Mesendoderm (in vitro differentiated cells): ENCODE data around the gene SIGLEC14. TPM values are rescaled to one million over a fixed set of nuclear protein-coding genes. Genes with fewer than 3 reads are reported as not detected.

Experiments
- DNase-seq: peaks from one replicate; pipeline ENCODE4 v3.0.0; 2013
- H2AK5ac ChIP-seq: 2 replicates; pipeline ENCODE4 v1.6.1; 2013; ENCODE audit warnings: low read length, inconsistent platforms
- H2BK120ac ChIP-seq: 2 replicates; pipeline ENCODE4 v1.6.1; 2013; ENCODE audit warnings: low read depth, mild to moderate bottlenecking, low read length, moderate library complexity, mixed read lengths
- H2BK15ac ChIP-seq: replicated peaks from 2 replicates; pipeline ENCODE4 v1.6.1; 2013; ENCODE audit warnings: low read depth, mild to moderate bottlenecking, moderate library complexity
- H2BK5ac ChIP-seq: 2 replicates; pipeline ENCODE4 v1.6.1; 2013; ENCODE audit warnings: low read length, inconsistent platforms
- H3K18ac ChIP-seq: 2 replicates; pipeline ENCODE4 v1.6.1; 2013; ENCODE audit warnings: mild to moderate bottlenecking, low read length, mixed read lengths
- H3K23ac ChIP-seq: one replicate; pipeline ENCODE4 v1.6.1; 2013; ENCODE audit warnings: low read length
- H3K27ac ChIP-seq: 2 replicates; pipeline ENCODE4 v1.5.1; 2013; ENCODE audit warnings: low read depth, mild to moderate bottlenecking, inconsistent platforms, low read length, moderate library complexity
- H3K27me3 ChIP-seq: 2 replicates; pipeline ENCODE4 v1.6.1; 2013; ENCODE audit warnings: low read length, control low read depth, mild to moderate bottlenecking, inconsistent platforms; ENCODE audit not compliant: insufficient read depth, poor library complexity
- H3K36me3 ChIP-seq: 2 replicates; pipeline ENCODE4 v1.6.1; 2013; ENCODE audit warnings: low read length, inconsistent platforms; ENCODE audit not compliant: control insufficient read depth, insufficient read depth
- H3K4ac ChIP-seq: one replicate; pipeline ENCODE4 v1.6.1; 2013; ENCODE audit warnings: low read depth, mild to moderate bottlenecking, low read length, moderate library complexity
- H3K4me1 ChIP-seq: 2 replicates; pipeline ENCODE4 v1.6.1; 2013; ENCODE audit warnings: low read depth, low read length, inconsistent platforms; ENCODE audit not compliant: control insufficient read depth
- H3K4me2 ChIP-seq: 2 replicates; pipeline ENCODE4 v1.6.1; 2013; ENCODE audit warnings: low read length
- H3K4me3 ChIP-seq: 2 replicates; pipeline ENCODE4 v1.5.1; 2013; ENCODE audit warnings: mild to moderate bottlenecking, low read length
- H3K56ac ChIP-seq: one replicate; pipeline ENCODE4 v1.6.1; 2013; ENCODE audit warnings: low read length
- H3K79me1 ChIP-seq: 2 replicates; pipeline ENCODE4 v1.6.1; 2013; ENCODE audit warnings: low read length, inconsistent platforms
- H3K79me2 ChIP-seq: 2 replicates; pipeline ENCODE4 v1.6.1; 2013; ENCODE audit warnings: mild to moderate bottlenecking, low read length; ENCODE audit not compliant: control insufficient read depth, insufficient read depth
- H3K9ac ChIP-seq: 2 replicates; pipeline ENCODE4 v1.6.1; 2013; ENCODE audit warnings: low read length, inconsistent platforms
- H4K5ac ChIP-seq: one replicate; pipeline ENCODE4 v1.6.1; 2013; ENCODE audit warnings: low read length
- H4K8ac ChIP-seq: one replicate; pipeline ENCODE4 v1.6.1; 2013; ENCODE audit warnings: low read depth, mild to moderate bottlenecking, control low read depth, low read length, moderate library complexity
- WGBS: extraction: QIAGEN DNeasy Blood & Tissue Kit; methylation state at CpG from one replicate; pipeline ENCODE4 v1.1.7; 2013; ENCODE audit warnings: low lambda C conversion rate, missing lambda C conversion rate; ENCODE audit not compliant: insufficient coverage; ENCODE audit errors: extremely low coverage; 5-methylcytosine and 5-hydroxymethylcytosine counted together
- small RNA-seq: library from polyadenylated mRNA; stranded (forward); fragments of <200 nt; extraction: miRNeasy Mini kit (QIAGEN cat#:217004); gene quantifications from one replicate; pipeline ENCODE3, GENCODE V24; 2013; ENCODE audit not compliant: insufficient read depth

Gene SIGLEC14

DNA sequence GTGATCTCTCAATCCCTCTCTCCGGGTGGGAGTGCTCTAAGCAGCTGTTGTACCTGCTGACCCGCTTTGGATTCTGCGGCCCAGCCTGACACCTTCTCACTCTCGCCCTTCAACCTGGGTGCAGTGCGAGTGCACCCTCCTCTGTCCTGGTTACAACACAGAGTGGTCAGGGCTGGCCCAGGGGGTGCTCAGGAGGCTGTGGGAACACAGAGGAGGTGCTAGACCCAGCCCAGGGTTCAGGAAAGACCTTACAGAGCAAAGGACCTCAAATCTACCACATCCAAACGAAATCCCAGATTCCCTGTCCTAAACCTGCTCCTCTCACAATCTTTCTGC is 51.9 kb downstream of the SIGLEC14 start:
- Histone ChIP-seq H3K9ac (peak overlapping the region; percentile 18), H2BK15ac (no peak overlapping the region), H3K79me2 (no peaks in the 10 kb centered on the region), H4K8ac (no peak overlapping the region), H2BK5ac (no peak overlapping the region), H3K79me1 (no peaks in the 10 kb centered on the region), H3K4me1 (no peaks in the 10 kb centered on the region), H3K18ac (no peak overlapping the region), H4K5ac (no peak overlapping the region), H3K27ac (no peak overlapping the region), H3K23ac (no peak overlapping the region), H3K4me3 (peak overlapping the region; percentile 1), H3K27me3 (no peaks in the 10 kb centered on the region), H3K56ac (peak overlapping the region; percentile 78), H2BK120ac (no peak overlapping the region), H3K4me2 (peak overlapping the region; percentile 10), H3K4ac (no peak overlapping the region), H3K36me3 (no peaks in the 10 kb centered on the region), H2AK5ac (no peak overlapping the region)
- no CpG with 5 or more reads among the region's 6 CpGs for WGBS
- DNase-seq = no peak

DNA sequence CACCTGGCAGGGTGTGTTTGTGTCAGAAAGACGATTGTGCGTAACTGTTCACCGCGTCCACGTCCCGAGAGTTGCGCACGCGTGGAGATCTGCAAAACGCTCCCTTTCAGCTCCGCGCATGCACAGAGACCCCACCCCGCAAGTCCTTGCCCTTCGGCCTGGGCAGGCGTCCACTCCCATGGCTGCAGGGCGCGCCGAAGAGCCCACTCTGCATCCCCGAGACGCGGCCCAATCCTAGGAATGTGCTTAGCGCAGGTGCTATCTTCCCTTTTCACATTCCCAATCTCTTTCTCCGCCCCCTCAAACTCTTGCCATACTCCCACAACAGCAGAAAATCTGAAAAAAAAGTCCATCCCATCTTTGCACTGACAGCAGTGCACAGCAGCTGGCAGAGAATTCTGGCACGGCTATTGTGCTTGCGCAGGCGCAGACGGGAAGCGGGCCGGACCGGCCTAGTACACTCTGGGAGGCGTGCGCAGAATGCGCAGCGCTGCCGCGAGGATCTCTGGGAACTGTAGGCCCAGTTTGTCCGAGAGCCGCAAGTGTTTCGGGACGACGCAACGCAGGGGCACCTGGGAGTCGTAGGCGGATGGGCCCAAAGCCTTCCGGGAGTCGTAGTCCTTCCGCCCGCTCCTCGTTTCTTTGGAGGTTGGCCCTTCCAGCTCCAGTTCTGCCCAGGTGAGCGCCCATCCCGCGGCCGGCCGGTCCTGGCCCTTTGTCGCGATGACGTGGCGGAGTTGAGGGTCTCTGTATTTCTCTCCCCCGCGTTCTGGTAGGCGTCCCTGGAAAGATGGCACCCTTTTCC is 52.5 kb downstream of the SIGLEC14 start:
- Histone ChIP-seq H3K4me1 (no peaks in the 10 kb centered on the region), H2BK5ac (no peak overlapping the region), H4K8ac (no peak overlapping the region), H4K5ac (no peak overlapping the region), H3K27ac (no peak overlapping the region), H3K27me3 (no peaks in the 10 kb centered on the region), H3K56ac (peak overlapping the region; percentile 78), H3K36me3 (no peaks in the 10 kb centered on the region), H3K79me1 (no peaks in the 10 kb centered on the region), H3K23ac (no peak overlapping the region), H2BK15ac (no peak overlapping the region), H3K4ac (no peak overlapping the region), H3K18ac (no peak overlapping the region), H2AK5ac (no peak overlapping the region), H3K4me3 (peak overlapping the region; percentile 76), H3K9ac (peak overlapping the region; percentile 75), H3K79me2 (no peaks in the 10 kb centered on the region), H2BK120ac (no peak overlapping the region), H3K4me2 (peak overlapping the region; percentile 99)
- peak; percentile 98 for DNase-seq
- WGBS = no CpG with 5 or more reads among the region's 61 CpGs

DNA sequence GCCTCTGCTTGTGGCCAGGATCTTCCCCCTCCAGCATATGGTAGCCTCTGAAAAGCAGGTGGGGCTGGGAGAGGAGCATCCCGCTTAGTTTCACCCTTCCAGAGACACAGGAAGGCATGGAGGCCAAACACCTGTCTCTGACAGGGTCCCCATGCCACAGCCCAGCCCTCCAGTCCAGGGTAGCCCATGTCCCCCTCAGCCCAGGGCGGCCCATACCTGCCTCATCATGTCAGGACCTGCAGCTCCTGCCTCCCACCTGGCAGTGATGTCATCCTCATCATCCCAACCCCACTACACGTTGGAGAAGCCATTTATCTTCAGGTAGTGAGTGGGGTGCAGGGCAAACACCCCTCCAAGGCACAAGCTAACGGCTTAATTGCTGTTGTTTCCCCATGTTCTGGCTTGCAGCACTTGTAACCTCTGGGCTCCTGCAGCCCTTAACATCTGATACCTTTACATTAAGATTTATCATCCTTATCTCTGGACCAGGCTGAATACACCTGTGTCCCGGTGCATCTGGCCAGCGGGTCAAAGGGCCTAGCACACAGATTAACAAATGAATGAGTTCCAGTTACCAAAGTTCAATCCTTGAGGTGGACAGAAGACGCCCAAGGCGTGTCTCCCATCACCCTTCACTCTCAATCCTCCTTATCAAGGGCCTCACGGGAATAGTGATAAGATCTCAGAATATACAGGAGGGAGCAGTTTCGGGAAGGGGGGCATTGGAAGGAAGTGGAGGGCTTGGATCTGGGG is 53.3 kb downstream of the SIGLEC14 start:
- Histone ChIP-seq H3K9ac (peak overlapping the region; percentile 75), H2BK5ac (no peak overlapping the region), H3K18ac (no peak overlapping the region), H4K5ac (no peak overlapping the region), H3K4ac (no peak overlapping the region), H4K8ac (no peak overlapping the region), H3K36me3 (no peaks in the 10 kb centered on the region), H2AK5ac (no peak overlapping the region), H3K79me2 (no peaks in the 10 kb centered on the region), H2BK15ac (no peak overlapping the region), H3K56ac (peak overlapping the region; percentile 75), H3K79me1 (no peaks in the 10 kb centered on the region), H3K27ac (no peak overlapping the region), H3K23ac (no peak overlapping the region), H3K27me3 (no peaks in the 10 kb centered on the region), H3K4me1 (no peaks in the 10 kb centered on the region), H3K4me2 (peak overlapping the region; percentile 99), H3K4me3 (peak overlapping the region; percentile 76), H2BK120ac (no peak overlapping the region)
- peak; percentile 8 for DNase-seq
- WGBS = no CpG with 5 or more reads among the region's 10 CpGs

Small RNA genes lying within 50 kb of the gene (small RNA-seq; reads per million reads assigned to genes)
- gene AC018755.2 (not detected), gene MIR125A (not detected), gene MIR99B (0.72 reads per million), gene MIRLET7E (not detected)
